ENCODE data around the gene EFCAB6. TPM values are rescaled to one million over a fixed set of nuclear protein-coding genes. Genes with fewer than 3 reads are reported as not detected.

The EFCAB6 gene
- total and polyA plus RNA-seq, 2 of the 4 experiments (the other 2 are of a cell fraction), result 0.44 to 1.1 TPM

- H4K8ac ChIP-seq (ENCODE audit: low read depth in 2 of 2, low read length in 2 of 2), result no peak overlapping the region
- DNase-seq (no peak), ATAC-seq (ENCODE audit: low read depth) (no peak)
- H2AK9ac ChIP-seq (replicated peaks; ENCODE audit: low read depth, low read length, poor library complexity), result no peak overlapping the region
- no peak overlapping the region for H3K18ac ChIP-seq (ENCODE audit: low read depth, low read length)
- no peaks in the 10 kb centered on the region for H4K20me1 ChIP-seq (ENCODE audit: insufficient read depth, low read length)
- H3K36me3 ChIP-seq (ENCODE audit: control insufficient read depth, insufficient read depth, low read length), result no peaks in the 10 kb centered on the region
- H3K9me3 ChIP-seq (ENCODE audit: control insufficient read depth, insufficient read depth, low read length), result no peaks in the 10 kb centered on the region
- no peak overlapping the region for H4K91ac ChIP-seq (ENCODE audit: insufficient read depth, low read depth, low read length)
- H4K5ac ChIP-seq (ENCODE audit: low read depth, low read length), result no peak overlapping the region
- no peak overlapping the region for H3K14ac ChIP-seq (replicated peaks; ENCODE audit: low read depth, low read length)
- TF ChIP-seq USF2 (IDR thresholded peaks at IDR 0.05; ENCODE audit: low read depth, low read length), result no peak
- TF ChIP-seq CTCF (conservative IDR thresholded peaks at IDR 0.05; ENCODE audit: low read depth, low read length), result no peak
- no peak for TF ChIP-seq RCOR1 (IDR thresholded peaks at IDR 0.05; ENCODE audit: insufficient replicate concordance, low read length)
- no peak for TF ChIP-seq BHLHE40 (IDR thresholded peaks at IDR 0.05; ENCODE audit: low read depth, low read length)
- TF ChIP-seq RFX5 (IDR thresholded peaks at IDR 0.05; ENCODE audit: low read depth, low read length), result no peak
- TF ChIP-seq MAFK (IDR thresholded peaks at IDR 0.05; ENCODE audit: low read depth, low read length), result no peak
- TF ChIP-seq MAZ (IDR thresholded peaks at IDR 0.05; ENCODE audit: borderline replicate concordance, low read depth, low read length), result no peak
- no peak for TF ChIP-seq POLR2A (IDR thresholded peaks at IDR 0.05; ENCODE audit: low read depth, low read length)
- no peak for TF ChIP-seq SMC3 (IDR thresholded peaks at IDR 0.05; ENCODE audit: low read depth, low read length)
- TF ChIP-seq RAD21 (IDR thresholded peaks at IDR 0.05; ENCODE audit: low read length), result no peak
- no peaks in the 10 kb centered on the region for H3K9me1 ChIP-seq (ENCODE audit: insufficient read depth, low read length)
- no peak overlapping the region for H2AFZ ChIP-seq (replicated peaks; ENCODE audit: low read length, poor library complexity)
- H3K23ac ChIP-seq (ENCODE audit: low read depth, low read length), result no peak overlapping the region
- no peak overlapping the region for H2BK5ac ChIP-seq (ENCODE audit: low read depth, low read length, poor library complexity, severe bottlenecking)
- dilution Hi-C loops (cut with HindIII; ENCODE audit: low sequenced_read_pairs, unreplicated experiment) (no loop called here), in situ Hi-C loops (cut with MboI; ENCODE audit: low sequenced_read_pairs) (no loop called here), intact Hi-C loops (cut with micrococcal nuclease) (no loop called here)
- H2BK20ac ChIP-seq (ENCODE audit: low read depth, low read length), result no peak overlapping the region
- BruUV-seq (replicated peaks), result no TSS peak
- no peak overlapping the region for H3K4ac ChIP-seq (ENCODE audit: low read depth, low read length)
- no peak overlapping the region for H2BK120ac ChIP-seq (ENCODE audit: low read depth, low read length)
- H3K79me1 ChIP-seq (ENCODE audit: low read depth in 1 of 2, low read length in 2 of 2), result no peaks in the 10 kb centered on the region
- H3K4me3 ChIP-seq (ENCODE audit: insufficient read depth, low read depth, low read length), result no peak overlapping the region
- no peaks in the 10 kb centered on the region for H3K27me3 ChIP-seq (ENCODE audit: control insufficient read depth, insufficient read depth, low read length)
- WGBS, 2 experiments (ENCODE audit: extremely low coverage in 2 of 2, insufficient read length in 1 of 2), result 67% methylated on average over 7 of the region's 22 CpGs; no CpG with 5 or more reads in 1 of the 2 experiments
- CTCF ChIA-PET, result no interaction called here
- no peak overlapping the region for H2BK15ac ChIP-seq (ENCODE audit: low read depth, low read length)
- no peak overlapping the region for H3K56ac ChIP-seq (ENCODE audit: extremely low read depth, insufficient read depth, low read length)
- peaks cover 7% of the 10 kb centered on the region for H3K4me1 ChIP-seq (ENCODE audit: control insufficient read depth, insufficient read depth, low read length)
- no peak overlapping the region for H3K27ac ChIP-seq (ENCODE audit: insufficient read depth, low read length)
- H2AK5ac ChIP-seq (ENCODE audit: low read depth, low read length), result no peak overlapping the region
- H3K4me2 ChIP-seq (ENCODE audit: low read depth, low read length), result no peak overlapping the region
- POLR2A ChIA-PET (ENCODE audit: unreplicated experiment), result no interaction called here
- H3K9ac ChIP-seq (ENCODE audit: low read depth, low read length), result no peak overlapping the region
Measured at GRCh38 chr22:43821606-43822425, 9.7 kb upstream of the EFCAB6 start.
